GM10266 (cell line): Measurements from ENCODE around the gene POC1A.

ENCODE experiments used
- DNase-seq: peaks from one replicate; pipeline ENCODE4 v3.0.0; 2012; ENCODE audit errors: extremely low spot score
- TF ChIP-seq, protein P1 (sequence below): IDR thresholded peaks from 2 replicates; pipeline ENCODE4 v1.5.1; 2012; ENCODE audit warnings: mild to moderate bottlenecking, low read depth; ENCODE audit not compliant: control insufficient read depth, insufficient read depth; ENCODE audit errors: missing control alignments

The POC1A gene

DNA sequence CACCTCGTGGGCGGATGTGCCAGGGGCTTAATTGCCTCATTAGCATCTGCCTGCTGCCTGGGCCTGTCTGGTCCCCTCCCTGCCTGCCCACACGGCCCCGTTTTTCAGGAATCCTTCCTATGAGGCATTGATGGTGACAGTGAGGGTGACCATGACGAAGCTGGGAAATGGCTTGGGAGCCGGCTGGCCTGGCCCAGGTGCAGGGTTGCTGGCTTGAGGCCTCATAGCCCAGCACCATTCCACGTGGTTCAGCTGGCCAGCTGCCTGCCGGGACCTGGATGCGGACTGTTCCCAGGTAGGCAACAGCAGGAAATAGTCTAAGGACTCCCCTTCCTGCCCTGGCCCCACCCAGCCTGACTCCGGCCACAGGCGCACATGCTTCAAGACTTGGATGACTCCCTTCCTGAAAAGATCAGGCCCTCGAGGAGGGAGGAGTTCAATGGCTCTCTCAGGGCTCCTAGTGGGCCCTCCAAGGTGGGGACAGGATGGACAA, 88.9 kb downstream of the POC1A start:
- TF ChIP-seq, protein P1, sequence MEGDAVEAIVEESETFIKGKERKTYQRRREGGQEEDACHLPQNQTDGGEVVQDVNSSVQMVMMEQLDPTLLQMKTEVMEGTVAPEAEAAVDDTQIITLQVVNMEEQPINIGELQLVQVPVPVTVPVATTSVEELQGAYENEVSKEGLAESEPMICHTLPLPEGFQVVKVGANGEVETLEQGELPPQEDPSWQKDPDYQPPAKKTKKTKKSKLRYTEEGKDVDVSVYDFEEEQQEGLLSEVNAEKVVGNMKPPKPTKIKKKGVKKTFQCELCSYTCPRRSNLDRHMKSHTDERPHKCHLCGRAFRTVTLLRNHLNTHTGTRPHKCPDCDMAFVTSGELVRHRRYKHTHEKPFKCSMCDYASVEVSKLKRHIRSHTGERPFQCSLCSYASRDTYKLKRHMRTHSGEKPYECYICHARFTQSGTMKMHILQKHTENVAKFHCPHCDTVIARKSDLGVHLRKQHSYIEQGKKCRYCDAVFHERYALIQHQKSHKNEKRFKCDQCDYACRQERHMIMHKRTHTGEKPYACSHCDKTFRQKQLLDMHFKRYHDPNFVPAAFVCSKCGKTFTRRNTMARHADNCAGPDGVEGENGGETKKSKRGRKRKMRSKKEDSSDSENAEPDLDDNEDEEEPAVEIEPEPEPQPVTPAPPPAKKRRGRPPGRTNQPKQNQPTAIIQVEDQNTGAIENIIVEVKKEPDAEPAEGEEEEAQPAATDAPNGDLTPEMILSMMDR, result no peak

DNA sequence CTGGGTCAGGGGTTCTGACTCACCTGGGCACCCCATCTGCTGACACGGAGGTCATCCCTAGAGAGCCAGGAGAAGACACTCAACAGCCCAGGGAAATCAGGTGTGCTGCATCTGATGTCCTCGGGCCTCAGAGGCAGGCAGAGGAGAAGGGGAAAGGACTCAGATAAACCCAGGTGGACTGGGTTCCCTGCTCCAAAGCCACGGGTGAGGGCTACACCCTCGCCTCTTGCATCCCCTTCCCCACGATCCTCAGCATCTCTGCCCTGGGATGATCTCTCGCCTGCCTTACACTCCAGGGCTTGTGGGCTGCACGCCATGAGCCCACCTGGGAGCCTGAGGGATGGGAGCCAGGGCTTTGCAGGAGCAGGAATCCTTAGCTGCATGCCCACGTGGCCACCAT, 89.7 kb downstream of the POC1A start:
- TF ChIP-seq, protein P1, result no peak
- DNase-seq, result no peak

More for the DNA sequence above, 88.9 kb downstream of the POC1A start:
- DNase-seq, result no peak

DNA sequence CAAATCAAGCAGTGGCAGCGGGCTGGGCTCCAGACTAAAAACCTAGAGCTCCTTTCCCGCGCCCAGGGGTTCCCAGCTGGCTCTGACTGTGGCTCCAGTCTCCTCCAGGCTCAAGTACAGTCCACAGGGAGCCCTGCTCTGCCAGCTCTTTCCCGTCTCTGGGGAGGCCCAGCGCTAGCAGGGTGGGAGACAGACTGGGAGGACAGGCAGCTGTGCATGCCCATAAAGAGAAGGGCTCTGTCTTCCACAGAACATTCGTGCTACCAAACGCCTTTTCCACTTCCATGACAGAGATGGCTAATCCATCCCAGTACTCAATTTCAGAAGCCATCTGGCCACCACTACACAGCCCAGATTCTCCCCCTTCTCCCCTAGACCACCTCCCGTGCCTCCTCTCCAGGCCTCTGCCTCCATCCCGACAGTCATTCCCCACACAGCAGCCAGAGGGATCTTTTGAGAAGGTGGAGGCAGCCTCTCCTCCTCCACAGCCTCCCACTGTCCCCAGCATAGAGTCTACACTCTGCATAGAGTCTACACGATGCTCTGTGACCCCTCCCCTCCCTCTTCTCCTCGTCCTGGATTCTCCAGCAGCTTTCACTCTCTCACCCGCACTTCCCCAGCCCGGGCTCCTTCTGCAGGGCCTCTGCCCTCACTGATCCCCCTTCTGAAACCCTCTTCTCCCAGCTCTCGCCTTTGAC, 91.0 kb downstream of the POC1A start:
- no peak for DNase-seq
- TF ChIP-seq, protein P1, result no peak

DNA sequence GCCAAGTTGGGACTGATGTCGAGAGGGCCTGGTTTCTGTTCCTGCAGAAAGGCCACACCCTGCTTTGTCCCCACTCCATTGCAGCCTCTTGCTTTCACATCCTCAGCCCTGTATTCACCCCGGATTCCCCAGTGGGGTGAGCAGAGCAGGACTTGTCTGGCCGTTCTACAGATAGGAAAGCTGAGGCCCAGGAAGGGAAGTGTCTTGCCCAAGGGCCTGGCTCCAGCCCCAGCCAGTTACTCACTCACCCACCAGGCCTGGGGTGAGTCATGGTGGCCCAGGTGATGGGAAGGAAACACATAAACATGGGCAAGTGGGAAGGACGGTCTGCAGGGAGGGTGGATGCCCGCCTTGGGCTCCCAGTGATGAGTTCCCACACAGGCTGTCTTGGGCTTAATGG, 91.7 kb downstream of the POC1A start:
- TF ChIP-seq, protein P1, result no peak
- peak; percentile 59 for DNase-seq

DNA sequence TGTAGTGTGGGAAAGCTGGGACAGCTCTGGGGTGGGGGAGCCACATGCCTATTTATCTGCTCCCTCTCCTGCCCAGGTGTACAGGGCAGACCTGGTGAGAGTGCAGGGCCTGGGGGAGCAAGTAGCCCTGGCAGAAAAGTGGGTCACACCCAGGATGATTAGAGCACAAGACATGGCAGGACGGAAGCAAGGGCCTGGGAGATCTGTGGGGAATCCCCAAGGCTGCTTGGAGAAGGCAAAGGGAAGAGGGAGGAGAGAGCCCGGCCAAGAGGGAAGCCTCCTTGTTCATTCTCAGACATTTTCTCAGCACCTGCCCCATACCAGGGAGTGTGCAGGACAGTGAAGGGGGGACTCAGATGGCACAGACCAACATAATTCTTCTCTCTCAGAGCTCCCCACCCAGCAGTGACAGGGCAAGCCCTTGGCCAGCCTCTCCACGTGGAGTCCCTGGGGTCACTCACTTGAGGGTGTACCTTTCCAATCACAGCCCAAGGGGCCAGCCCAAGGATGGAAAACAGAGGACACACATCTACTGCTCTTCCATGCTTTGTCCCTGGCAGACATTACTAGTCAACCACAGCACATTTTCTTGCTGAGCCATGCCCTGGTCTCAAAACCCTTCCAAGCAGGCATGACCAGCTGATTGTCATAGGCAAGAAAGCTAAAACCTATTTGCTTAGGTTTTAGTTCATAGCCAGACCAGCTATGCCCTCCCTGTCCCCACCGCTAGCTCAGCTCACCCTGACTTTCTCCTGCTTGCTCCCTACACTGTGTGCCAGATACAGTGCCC, 92.9 kb downstream of the POC1A start:
- TF ChIP-seq, protein P1, result no peak
- no peak for DNase-seq

DNA sequence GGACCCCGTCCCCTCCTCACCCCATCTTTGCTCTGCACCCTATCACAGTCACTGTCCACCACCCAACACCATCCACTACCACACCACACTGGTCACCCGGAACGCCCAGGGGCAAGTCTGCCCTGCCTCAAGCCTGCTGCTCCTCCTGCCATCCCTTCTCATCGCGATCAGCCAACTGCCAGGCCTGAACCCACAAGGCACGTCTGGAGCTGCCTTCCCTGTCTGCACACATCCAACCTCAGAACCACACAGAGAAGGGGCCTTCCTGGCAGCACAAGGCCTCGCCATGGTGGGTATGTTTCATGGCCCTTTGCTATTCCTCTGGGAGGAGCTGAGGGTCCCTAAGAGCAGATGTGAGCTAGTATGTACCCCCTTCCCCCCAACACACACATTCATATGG, 94.4 kb downstream of the POC1A start:
- TF ChIP-seq, protein P1, result no peak
- no peak for DNase-seq
